ENCODE data around the gene SULF2. TPM values are rescaled to one million over a fixed set of nuclear protein-coding genes. Genes with fewer than 3 reads are reported as not detected.

SULF2 gene
- total RNA-seq, 1 donor, result 1.9 TPM

GRCh38 chr20:47665221-47665991 is 119.9 kb downstream of the SULF2 start:
- TF ChIP-seq CTCF (IDR thresholded peaks at IDR 0.05; ENCODE audit: insufficient read depth, low read length), result no peak
- H3K4me3 ChIP-seq (ENCODE audit: low read depth, low read length), result no peak overlapping the region
- DNase-seq (ENCODE audit: low read depth), result no peak

GRCh38 chr20:47664744-47665143 is 120.5 kb downstream of the SULF2 start:
- DNase-seq (ENCODE audit: low read depth), result no peak
- no peak overlapping the region for H3K4me3 ChIP-seq (ENCODE audit: low read depth, low read length)
- TF ChIP-seq CTCF (IDR thresholded peaks at IDR 0.05; ENCODE audit: insufficient read depth, low read length), result no peak

GRCh38 chr20:47664068-47664437 is 121.2 kb downstream of the SULF2 start:
- TF ChIP-seq CTCF (IDR thresholded peaks at IDR 0.05; ENCODE audit: insufficient read depth, low read length), result no peak
- H3K4me3 ChIP-seq (ENCODE audit: low read depth, low read length), result no peak overlapping the region
- DNase-seq (ENCODE audit: low read depth), result no peak

- peak; percentile 80 for DNase-seq (ENCODE audit: low read depth)
- H3K4me3 ChIP-seq (ENCODE audit: low read depth, low read length), result no peak overlapping the region
- peak; percentile 98 for TF ChIP-seq CTCF (IDR thresholded peaks at IDR 0.05; ENCODE audit: insufficient read depth, low read length)
These were observed 121.8 kb downstream of the SULF2 start for GRCh38 chr20:47663354-47664067.

- no peak for TF ChIP-seq CTCF (IDR thresholded peaks at IDR 0.05; ENCODE audit: insufficient read depth, low read length)
- peak; percentile 17 for DNase-seq (ENCODE audit: low read depth)
- H3K4me3 ChIP-seq (ENCODE audit: low read depth, low read length), result no peak overlapping the region
These were observed 122.6 kb downstream of the SULF2 start for GRCh38 chr20:47662483-47663353.

- no peak for DNase-seq (ENCODE audit: low read depth)
- no peak for TF ChIP-seq CTCF (IDR thresholded peaks at IDR 0.05; ENCODE audit: insufficient read depth, low read length)
- H3K4me3 ChIP-seq (ENCODE audit: low read depth, low read length), result no peak overlapping the region
These were observed 123.6 kb downstream of the SULF2 start for GRCh38 chr20:47661714-47662113.

Measured in fibroblast of the aortic adventitia (primary cell).